ENCODE results near the gene URB1.

DNA sequence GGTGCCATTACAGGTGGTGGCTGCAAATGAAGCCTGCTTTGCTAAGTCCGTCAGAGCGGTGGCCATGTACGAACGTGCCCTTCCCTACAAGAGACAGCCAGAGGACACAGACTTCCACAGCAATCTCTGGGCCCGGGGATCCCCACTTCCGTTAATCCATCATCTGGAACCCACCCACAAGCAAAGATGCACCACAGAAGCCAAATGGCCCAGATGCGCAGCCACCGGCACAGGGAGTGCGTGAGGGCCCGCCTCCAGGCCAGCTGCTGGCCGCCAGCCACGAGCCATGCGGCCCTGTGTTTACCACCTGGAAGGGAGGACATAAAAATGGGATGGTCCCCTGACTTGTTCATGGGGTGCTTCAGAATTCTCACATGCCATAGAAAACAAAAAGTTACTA, 72.1 kb downstream of the URB1 start:
- TF ChIP-seq, protein P1, sequence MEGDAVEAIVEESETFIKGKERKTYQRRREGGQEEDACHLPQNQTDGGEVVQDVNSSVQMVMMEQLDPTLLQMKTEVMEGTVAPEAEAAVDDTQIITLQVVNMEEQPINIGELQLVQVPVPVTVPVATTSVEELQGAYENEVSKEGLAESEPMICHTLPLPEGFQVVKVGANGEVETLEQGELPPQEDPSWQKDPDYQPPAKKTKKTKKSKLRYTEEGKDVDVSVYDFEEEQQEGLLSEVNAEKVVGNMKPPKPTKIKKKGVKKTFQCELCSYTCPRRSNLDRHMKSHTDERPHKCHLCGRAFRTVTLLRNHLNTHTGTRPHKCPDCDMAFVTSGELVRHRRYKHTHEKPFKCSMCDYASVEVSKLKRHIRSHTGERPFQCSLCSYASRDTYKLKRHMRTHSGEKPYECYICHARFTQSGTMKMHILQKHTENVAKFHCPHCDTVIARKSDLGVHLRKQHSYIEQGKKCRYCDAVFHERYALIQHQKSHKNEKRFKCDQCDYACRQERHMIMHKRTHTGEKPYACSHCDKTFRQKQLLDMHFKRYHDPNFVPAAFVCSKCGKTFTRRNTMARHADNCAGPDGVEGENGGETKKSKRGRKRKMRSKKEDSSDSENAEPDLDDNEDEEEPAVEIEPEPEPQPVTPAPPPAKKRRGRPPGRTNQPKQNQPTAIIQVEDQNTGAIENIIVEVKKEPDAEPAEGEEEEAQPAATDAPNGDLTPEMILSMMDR (IDR thresholded peaks at IDR 0.05; ENCODE audit: poor library complexity): no peak
- no peak for TF ChIP-seq EZH2phosphoT487 (IDR thresholded peaks at IDR 0.05; ENCODE audit: low read depth, severe bottlenecking, unreplicated experiment)
- TF ChIP-seq EZH2 (IDR thresholded peaks at IDR 0.05; ENCODE audit: borderline replicate concordance): no peak

Measured in hepatocyte (in vitro differentiated cells).